Stimulated activated effector memory CD8-positive, alpha-beta T cell treated with anti-CD3 and anti-CD28 coated beads, Interleukin-12 subunit alpha, Interleukin-12 subunit beta, amount 100 ng/mL, for 72 hours (primary cell): ENCODE results near the gene MTUS2.

Experiments
- ATAC-seq: fragments of 150-1000 bp; cut with Tn5 transposase; 2 replicates; pipeline ENCODE4 v1.10.0; 2021
- DNase-seq, 2 donors: peaks; one replicate each; pipeline ENCODE4 v3.0.0; 2021 to 2022; ENCODE audit warnings: low spot score in 2 of 2
- H3K27ac Mint-ChIP-seq: one replicate; pipeline ENCODE4 v1.8.0; 2022; ENCODE audit warnings: mild to moderate bottlenecking, mixed read lengths
- H3K36me3 Mint-ChIP-seq: one replicate; pipeline ENCODE4 v1.8.0; 2022; ENCODE audit warnings: mild to moderate bottlenecking, mixed read lengths
- H3K4me1 Mint-ChIP-seq: one replicate; pipeline ENCODE4 v1.8.0; 2022; ENCODE audit warnings: mixed read lengths
- H3K4me3 Mint-ChIP-seq: one replicate; pipeline ENCODE4 v1.8.0; 2022; ENCODE audit warnings: mild to moderate bottlenecking, mixed read lengths
- H3K9me3 Mint-ChIP-seq: one replicate; pipeline ENCODE4 v1.8.0; 2022; ENCODE audit warnings: mixed read lengths

MTUS2 gene

GRCh38 chr13:29483211-29483610 is 663.1 kb downstream of the MTUS2 start:
- no peak overlapping the region for H3K27ac Mint-ChIP-seq
- ATAC-seq (no peak), DNase-seq (no peak)
- H3K36me3 Mint-ChIP-seq: no peaks in the 10 kb centered on the region
- no peaks in the 10 kb centered on the region for H3K9me3 Mint-ChIP-seq
- no peak overlapping the region for H3K4me3 Mint-ChIP-seq
- H3K4me1 Mint-ChIP-seq: no peaks in the 10 kb centered on the region

DNA sequence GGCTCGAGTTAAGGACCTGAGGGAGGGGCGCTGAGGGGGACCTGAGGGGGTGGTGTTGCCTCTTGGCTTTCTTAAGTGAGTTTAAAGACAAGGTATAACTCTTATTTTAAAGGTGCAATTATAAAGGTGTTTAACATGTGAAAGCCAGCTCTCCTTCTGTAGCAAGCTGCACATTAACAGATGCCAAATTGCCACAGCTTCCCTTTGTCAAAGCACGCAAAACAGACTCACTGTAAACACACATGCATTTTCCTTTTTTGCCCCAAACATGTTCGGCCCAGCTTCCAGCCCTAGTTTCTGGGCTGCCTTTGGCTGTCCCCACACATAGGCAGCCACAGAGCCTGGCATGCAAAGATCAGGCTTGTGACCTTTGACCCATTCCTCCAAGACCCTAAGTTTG is 663.5 kb downstream of the MTUS2 start:
- Mint-ChIP-seq H3K9me3 (no peaks in the 10 kb centered on the region), H3K27ac (no peak overlapping the region), H3K36me3 (no peaks in the 10 kb centered on the region), H3K4me3 (no peak overlapping the region), H3K4me1 (no peaks in the 10 kb centered on the region)
- ATAC-seq (no peak), DNase-seq (no peak)

DNA sequence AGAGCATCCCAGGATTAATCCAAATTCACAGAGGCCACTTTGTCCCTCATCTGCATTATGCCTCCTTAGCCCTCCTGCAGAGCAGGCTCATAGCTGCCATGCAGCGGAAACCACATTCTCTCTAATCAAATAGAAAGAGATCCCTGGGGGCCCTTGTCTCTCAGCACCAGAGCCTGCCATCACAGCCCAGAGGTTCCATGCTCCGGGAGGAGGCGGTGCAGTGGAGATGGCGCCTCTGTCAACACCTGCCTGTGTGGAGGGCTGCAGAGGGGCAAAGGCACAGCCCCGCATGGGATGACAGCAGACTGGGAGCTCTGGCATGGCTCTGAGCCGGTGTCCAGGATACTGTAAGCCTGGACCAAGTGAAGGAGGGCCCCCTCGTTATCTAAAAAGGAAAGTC is 664.1 kb downstream of the MTUS2 start:
- ATAC-seq: no peak
- H3K4me3 Mint-ChIP-seq: no peak overlapping the region
- no peaks in the 10 kb centered on the region for H3K9me3 Mint-ChIP-seq
- DNase-seq: no peak
- no peaks in the 10 kb centered on the region for H3K4me1 Mint-ChIP-seq
- H3K27ac Mint-ChIP-seq: no peak overlapping the region
- H3K36me3 Mint-ChIP-seq: no peaks in the 10 kb centered on the region

DNA sequence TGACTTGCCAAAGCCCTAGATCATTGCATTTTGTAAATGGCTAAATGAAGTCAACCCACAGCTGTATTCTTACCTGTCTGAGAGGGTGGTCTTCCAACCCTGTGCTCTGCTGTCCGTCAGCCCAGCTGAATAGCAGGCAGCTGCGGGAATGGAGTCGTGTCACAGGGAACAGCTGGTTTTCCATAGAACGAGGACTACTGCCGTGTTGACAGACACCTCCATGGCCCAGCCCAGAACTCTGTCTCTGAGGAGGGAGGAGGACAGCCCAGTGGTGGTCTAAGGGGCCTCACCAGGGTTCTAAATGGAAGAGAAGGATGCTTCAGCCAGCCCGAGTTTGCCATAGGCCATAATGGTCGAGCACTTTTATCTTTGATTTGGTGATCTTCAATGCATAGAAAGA is 664.7 kb downstream of the MTUS2 start:
- H3K27ac Mint-ChIP-seq: no peak overlapping the region
- H3K9me3 Mint-ChIP-seq: no peaks in the 10 kb centered on the region
- H3K4me3 Mint-ChIP-seq: no peak overlapping the region
- no peaks in the 10 kb centered on the region for H3K4me1 Mint-ChIP-seq
- ATAC-seq: no peak
- no peaks in the 10 kb centered on the region for H3K36me3 Mint-ChIP-seq
- no peak for DNase-seq

DNA sequence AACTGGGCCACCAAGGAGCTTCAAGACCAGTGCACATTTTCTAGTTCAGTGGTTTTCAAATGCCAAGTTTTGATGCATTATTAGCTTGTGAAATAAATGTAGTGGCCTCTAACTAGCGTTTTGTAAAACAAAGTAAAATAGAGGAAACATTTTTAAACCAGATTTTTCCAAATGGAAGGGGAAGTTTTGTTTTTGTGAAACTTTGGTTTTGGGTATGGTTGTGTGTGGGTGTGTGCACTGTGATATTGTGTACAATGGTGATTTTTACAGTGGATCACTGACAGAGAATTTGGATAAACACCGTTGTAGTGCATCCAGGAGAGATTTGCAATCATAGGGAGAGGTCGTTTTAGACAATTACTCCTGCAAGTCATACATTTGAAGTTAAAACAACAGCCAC is 666.4 kb downstream of the MTUS2 start:
- no peak for ATAC-seq
- DNase-seq: no peak
- H3K9me3 Mint-ChIP-seq: no peaks in the 10 kb centered on the region
- no peaks in the 10 kb centered on the region for H3K36me3 Mint-ChIP-seq
- no peak overlapping the region for H3K27ac Mint-ChIP-seq
- no peaks in the 10 kb centered on the region for H3K4me1 Mint-ChIP-seq
- no peak overlapping the region for H3K4me3 Mint-ChIP-seq

DNA sequence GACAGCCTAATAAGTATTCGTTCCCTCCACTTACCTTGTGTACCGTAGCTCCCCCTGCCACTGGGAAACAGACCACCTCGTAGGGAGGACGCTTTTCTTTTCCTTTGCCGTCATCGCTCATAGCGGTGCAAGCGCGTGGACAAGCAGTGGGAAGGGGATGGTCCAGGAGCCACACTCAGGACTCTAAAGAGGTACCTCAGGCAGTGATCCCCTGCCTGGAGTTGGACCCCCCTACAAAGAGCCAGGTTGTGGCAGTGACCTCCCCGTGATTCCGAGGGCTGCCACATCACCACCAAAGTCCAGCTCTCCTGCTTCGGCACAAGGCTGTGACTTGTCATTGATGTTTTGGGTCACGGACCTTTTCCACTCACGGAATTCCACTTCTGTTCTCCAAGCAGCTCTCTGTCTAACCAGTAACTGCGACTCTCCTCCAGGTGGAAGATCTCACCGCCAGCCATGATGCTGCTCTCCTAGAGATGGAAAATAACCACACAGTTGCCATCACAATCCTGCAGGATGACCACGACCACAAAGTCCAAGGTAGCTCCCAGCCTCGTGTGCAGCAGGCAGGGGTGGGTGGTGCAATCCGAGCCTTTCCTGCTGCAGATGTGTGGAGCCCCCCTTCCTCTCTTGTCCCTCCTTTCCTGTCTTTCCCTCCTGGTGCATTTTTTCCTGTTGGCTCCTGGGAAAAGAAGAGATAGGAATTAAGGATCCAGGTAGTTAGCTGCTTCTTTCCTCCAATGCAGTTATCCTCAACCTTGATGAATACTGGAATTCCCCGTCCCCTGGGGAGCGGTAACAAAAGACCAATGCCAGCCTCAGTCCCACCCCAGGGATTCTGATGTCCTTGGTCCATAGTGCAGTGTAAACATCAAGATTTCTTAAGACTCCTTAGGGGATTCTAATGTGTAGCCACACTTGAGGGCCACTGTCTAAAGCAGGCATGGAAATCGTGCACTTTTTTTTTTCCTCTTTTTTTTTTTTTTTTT is 667.6 kb downstream of the MTUS2 start:
- DNase-seq (no peak), ATAC-seq (no peak)
- Mint-ChIP-seq H3K4me1 (no peaks in the 10 kb centered on the region), H3K9me3 (no peaks in the 10 kb centered on the region), H3K27ac (no peak overlapping the region), H3K4me3 (no peak overlapping the region), H3K36me3 (no peaks in the 10 kb centered on the region)

GRCh38 chr13:29489650-29490560 is 669.8 kb downstream of the MTUS2 start:
- Mint-ChIP-seq H3K4me1 (no peaks in the 10 kb centered on the region), H3K9me3 (no peaks in the 10 kb centered on the region), H3K27ac (no peak overlapping the region), H3K36me3 (no peaks in the 10 kb centered on the region), H3K4me3 (no peak overlapping the region)
- ATAC-seq: no peak
- no peak for DNase-seq

GRCh38 chr13:29490561-29490885 is 670.4 kb downstream of the MTUS2 start:
- no peak overlapping the region for H3K4me3 Mint-ChIP-seq
- no peaks in the 10 kb centered on the region for H3K4me1 Mint-ChIP-seq
- DNase-seq: no peak

DNA sequence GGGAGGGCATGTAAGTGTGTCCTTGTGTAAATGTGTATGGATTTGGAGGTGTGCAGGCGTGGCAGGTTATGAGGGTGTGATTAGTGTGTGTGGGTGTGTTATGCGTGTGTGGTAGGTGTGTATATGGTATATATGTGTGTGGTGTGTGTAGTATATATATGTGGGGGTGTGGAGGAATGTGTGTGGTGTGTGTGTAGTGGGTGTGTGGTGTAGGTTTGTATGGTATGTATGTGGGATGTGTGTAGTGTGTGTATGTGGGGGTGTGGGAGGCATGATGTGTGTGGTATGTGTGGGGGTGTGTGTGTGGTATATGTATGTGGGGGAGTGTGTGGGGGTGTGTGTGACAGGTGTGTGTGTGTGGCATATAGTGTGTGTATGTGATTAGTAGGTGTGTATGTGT is 671.1 kb downstream of the MTUS2 start:
- DNase-seq (no peak), ATAC-seq (no peak)
- Mint-ChIP-seq H3K4me3 (no peak overlapping the region), H3K36me3 (no peaks in the 10 kb centered on the region), H3K27ac (no peak overlapping the region), H3K9me3 (no peaks in the 10 kb centered on the region), H3K4me1 (peaks cover 4% of the 10 kb centered on the region)

More at GRCh38 chr13:29490561-29490885, 670.4 kb downstream of the MTUS2 start:
- ATAC-seq: no peak
- H3K27ac Mint-ChIP-seq: no peak overlapping the region
- H3K9me3 Mint-ChIP-seq: no peaks in the 10 kb centered on the region
- no peaks in the 10 kb centered on the region for H3K36me3 Mint-ChIP-seq

DNA sequence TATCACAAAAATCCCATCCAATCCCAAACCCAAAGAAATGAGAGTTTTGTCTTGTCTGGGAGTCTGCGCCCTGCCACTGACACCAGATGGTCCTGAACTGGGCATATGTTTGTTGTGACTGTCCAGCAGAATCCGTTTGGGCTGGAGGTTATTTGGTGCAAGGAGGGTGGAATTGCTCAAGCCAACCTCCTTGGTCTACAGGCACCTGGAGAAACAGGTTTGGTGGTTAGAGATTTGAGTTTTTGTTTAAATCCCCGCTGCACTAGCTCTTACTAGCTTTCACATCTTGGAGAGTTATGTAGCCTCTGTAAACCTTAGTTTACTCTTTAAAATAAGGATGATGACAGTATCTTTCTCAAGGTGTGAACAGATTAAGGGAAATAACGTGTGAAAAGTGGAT is 673.7 kb downstream of the MTUS2 start:
- H3K27ac Mint-ChIP-seq: no peak overlapping the region
- DNase-seq (no peak), ATAC-seq (no peak)
- no peak overlapping the region for H3K4me3 Mint-ChIP-seq
- no peaks in the 10 kb centered on the region for H3K9me3 Mint-ChIP-seq
- peaks cover 12% of the 10 kb centered on the region for H3K4me1 Mint-ChIP-seq
- H3K36me3 Mint-ChIP-seq: no peaks in the 10 kb centered on the region

GRCh38 chr13:29494520-29494919 is 674.4 kb downstream of the MTUS2 start:
- H3K4me3 Mint-ChIP-seq: no peak overlapping the region
- H3K4me1 Mint-ChIP-seq: peaks cover 12% of the 10 kb centered on the region
- ATAC-seq (no peak), DNase-seq (no peak)
- H3K27ac Mint-ChIP-seq: no peak overlapping the region
- H3K36me3 Mint-ChIP-seq: no peaks in the 10 kb centered on the region
- no peaks in the 10 kb centered on the region for H3K9me3 Mint-ChIP-seq

GRCh38 chr13:29496241-29496712 is 676.1 kb downstream of the MTUS2 start:
- Mint-ChIP-seq H3K27ac (no peak overlapping the region), H3K36me3 (no peaks in the 10 kb centered on the region), H3K4me3 (no peak overlapping the region), H3K4me1 (peaks cover 12% of the 10 kb centered on the region), H3K9me3 (no peaks in the 10 kb centered on the region)
- DNase-seq (no peak), ATAC-seq (peak; percentile 53)

- Mint-ChIP-seq H3K9me3 (no peaks in the 10 kb centered on the region), H3K36me3 (no peaks in the 10 kb centered on the region), H3K4me1 (peaks cover 12% of the 10 kb centered on the region), H3K27ac (peak overlapping the region; percentile 24), H3K4me3 (no peak overlapping the region)
- DNase-seq: no peak
- ATAC-seq: no peak
Measured at GRCh38 chr13:29497137-29497654, 677.1 kb downstream of the MTUS2 start.

DNA sequence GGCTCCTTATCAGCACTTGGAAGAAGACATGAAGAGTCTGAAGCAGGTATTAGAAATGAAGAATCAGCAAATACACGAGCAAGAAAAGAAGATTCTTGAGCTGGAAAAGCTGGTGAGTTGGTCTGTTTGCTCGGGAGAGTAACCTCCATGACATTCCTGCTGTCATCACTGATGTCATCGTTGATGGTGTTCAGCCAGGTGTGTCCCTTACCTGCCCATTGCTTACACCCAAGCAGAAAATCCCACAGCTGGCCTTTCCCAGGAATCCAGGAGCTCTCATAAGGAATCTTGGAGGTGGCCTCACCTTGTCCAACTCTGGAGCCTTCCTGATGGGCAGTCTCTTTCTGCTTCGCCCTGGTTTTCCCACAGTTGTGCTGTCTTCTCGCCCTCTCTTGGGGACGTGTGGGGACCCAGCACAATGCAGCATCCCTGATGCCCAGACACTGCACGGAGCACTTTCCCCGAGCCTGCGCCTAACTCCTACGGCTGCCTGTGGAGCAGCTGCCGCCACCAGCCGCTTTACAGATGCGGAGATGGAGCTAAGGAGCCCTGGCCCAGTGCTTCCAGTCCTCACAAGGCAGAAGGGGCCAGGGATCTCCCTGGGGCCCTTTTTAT is 678.4 kb downstream of the MTUS2 start:
- no peak overlapping the region for H3K27ac Mint-ChIP-seq

GRCh38 chr13:29499506-29500165 is 679.5 kb downstream of the MTUS2 start:
- DNase-seq: no peak
- no peaks in the 10 kb centered on the region for H3K9me3 Mint-ChIP-seq
- peaks cover 6% of the 10 kb centered on the region for H3K36me3 Mint-ChIP-seq
- no peak overlapping the region for H3K27ac Mint-ChIP-seq
- no peak overlapping the region for H3K4me3 Mint-ChIP-seq
- peaks cover 12% of the 10 kb centered on the region for H3K4me1 Mint-ChIP-seq
- ATAC-seq: no peak

More for the DNA sequence above, 678.4 kb downstream of the MTUS2 start:
- H3K4me1 Mint-ChIP-seq: peaks cover 12% of the 10 kb centered on the region
- H3K4me3 Mint-ChIP-seq: no peak overlapping the region
- DNase-seq: no peak
- ATAC-seq: no peak
- H3K36me3 Mint-ChIP-seq: no peaks in the 10 kb centered on the region
- H3K9me3 Mint-ChIP-seq: no peaks in the 10 kb centered on the region
